GM23338 (cell line): ENCODE measurements around the gene CHCHD10. TPM values are rescaled to one million over a fixed set of nuclear protein-coding genes. Genes with fewer than 3 reads are reported as not detected.
"Not testable (repeated sequence)": the region's sequence is repeated elsewhere in the genome, so short reads cannot be mapped to it uniquely, and the experiment has no call there.

Experiments
- ATAC-seq: fragments of 200-7000 bp; cut with Tn5 transposase; 3 replicates; pipeline ENCODE4 v1.9.1; 2020
- DNase-seq: peaks from one replicate; pipeline ENCODE4 v3.0.0-alpha.2; 2015; ENCODE audit warnings: low spot score
- H2AFZ ChIP-seq: fragments of 200-600 bp; sonication (generic); 2 replicates; pipeline ENCODE4 v1.8.0; 2016; ENCODE audit warnings: antibody characterized with exemption, mild to moderate bottlenecking, moderate library complexity
- H3F3A ChIP-seq: fragments of 200-600 bp; sonication (generic); replicated peaks from 2 replicates; pipeline ENCODE4 v1.8.0; 2017; ENCODE audit warnings: antibody characterized with exemption, mixed run types, low read depth
- H3K27ac ChIP-seq: fragments of 200-600 bp; sonication (generic); 2 replicates; pipeline ENCODE4 v1.6.1; 2016; ENCODE audit warnings: low read depth
- H3K27me3 ChIP-seq: fragments of 200-600 bp; sonication (generic); 2 replicates; pipeline ENCODE4 v1.8.0; 2016; ENCODE audit warnings: mild to moderate bottlenecking, mixed run types, moderate library complexity; ENCODE audit not compliant: insufficient read depth
- H3K36me3 ChIP-seq: fragments of 200-600 bp; sonication (generic); 2 replicates; pipeline ENCODE4 v1.8.0; 2016; ENCODE audit warnings: mild to moderate bottlenecking; ENCODE audit not compliant: insufficient read depth
- H3K4me1 ChIP-seq: fragments of 200-600 bp; sonication (generic); 2 replicates; pipeline ENCODE4 v1.8.0; 2016; ENCODE audit warnings: mild to moderate bottlenecking, moderate library complexity; ENCODE audit not compliant: insufficient read depth
- H3K4me2 ChIP-seq: fragments of 200-600 bp; sonication (generic); 2 replicates; pipeline ENCODE4 v1.7.1; 2017; ENCODE audit warnings: mixed run types
- H3K4me3 ChIP-seq: fragments of 200-600 bp; sonication (generic); 2 replicates; pipeline ENCODE4 v1.6.1; 2016; ENCODE audit warnings: mixed run types
- H3K79me2 ChIP-seq: fragments of 200-600 bp; sonication (generic); replicated peaks from 2 replicates; pipeline ENCODE4 v1.8.0; 2017; ENCODE audit warnings: mild to moderate bottlenecking; ENCODE audit not compliant: insufficient read depth
- H3K9me2 ChIP-seq: fragments of 200-600 bp; sonication (generic); 2 replicates; pipeline ENCODE4 v1.8.0; 2017; ENCODE audit not compliant: insufficient read depth
- H4K20me1 ChIP-seq: fragments of 200-600 bp; sonication (generic); replicated peaks from 2 replicates; pipeline ENCODE4 v1.8.0; 2017; ENCODE audit warnings: mild to moderate bottlenecking; ENCODE audit not compliant: insufficient read depth
- H3K27ac Mint-ChIP-seq: 2 replicates; pipeline ENCODE4 v1.8.0; 2020; ENCODE audit warnings: inconsistent platforms, mild to moderate bottlenecking, moderate library complexity, mixed read lengths
- H3K27me3 Mint-ChIP-seq: 3 replicates; pipeline ENCODE4 v1.8.0; 2022; ENCODE audit warnings: low read depth, mild to moderate bottlenecking, moderate library complexity, mixed read lengths, inconsistent platforms; ENCODE audit not compliant: insufficient read depth, poor library complexity
- H3K36me3 Mint-ChIP-seq: 3 replicates; pipeline ENCODE4 v1.8.0; 2021; ENCODE audit warnings: low read depth, mild to moderate bottlenecking, inconsistent platforms, moderate library complexity, mixed read lengths
- H3K4me1 Mint-ChIP-seq: 3 replicates; pipeline ENCODE4 v1.8.0; 2020; ENCODE audit warnings: mild to moderate bottlenecking, inconsistent platforms, mixed read lengths
- H3K4me3 Mint-ChIP-seq: 3 replicates; pipeline ENCODE4 v1.8.0; 2021; ENCODE audit warnings: moderate library complexity, mild to moderate bottlenecking, inconsistent platforms, mixed read lengths
- H3K9me3 Mint-ChIP-seq: 3 replicates; pipeline ENCODE4 v1.8.0; 2020; ENCODE audit warnings: moderate library complexity, mild to moderate bottlenecking, inconsistent platforms, mixed read lengths
- CREB1 ChIP-seq: fragments of 250-450 bp; sonication (Bioruptor Pico); IDR thresholded peaks from 2 replicates; pipeline ENCODE4 v1.5.0; 2020; ENCODE audit warnings: low read depth, mild to moderate bottlenecking, moderate library complexity
- EZH2 ChIP-seq: fragments of 200-600 bp; sonication (generic); IDR thresholded peaks from one replicate; pipeline ENCODE4 v1.8.0; 2017; ENCODE audit warnings: antibody characterized with exemption, mild to moderate bottlenecking, low read depth; ENCODE audit not compliant: unreplicated experiment
- JUNB ChIP-seq: IDR thresholded peaks from one replicate; pipeline ENCODE4 v1.6.1; 2016; ENCODE audit warnings: antibody characterized with exemption; ENCODE audit not compliant: unreplicated experiment
- NANOG ChIP-seq: IDR thresholded peaks from 2 replicates; pipeline ENCODE4 v1.6.1; 2016; ENCODE audit warnings: antibody characterized with exemption, borderline replicate concordance
- POLR2AphosphoS5 ChIP-seq: IDR thresholded peaks from 2 replicates; pipeline ENCODE4 v1.6.1; 2016; ENCODE audit warnings: antibody characterized with exemption, low read depth
- STAT1 ChIP-seq: IDR thresholded peaks from one replicate; pipeline ENCODE4 v1.6.1; 2016; ENCODE audit warnings: antibody characterized with exemption; ENCODE audit not compliant: unreplicated experiment
- ZNF114 ChIP-seq: fragments of 250-450 bp; sonication (Bioruptor Pico); IDR thresholded peaks from 2 replicates; pipeline ENCODE4 v1.5.0; 2020; ENCODE audit warnings: mild to moderate bottlenecking, moderate library complexity
- ZNF331 ChIP-seq: fragments of 250-450 bp; sonication (Bioruptor Pico); IDR thresholded peaks from 2 replicates; pipeline ENCODE4 v1.5.0; 2020; ENCODE audit warnings: low read depth, mild to moderate bottlenecking, moderate library complexity
- polyA plus RNA-seq: library from polyadenylated mRNA; unstranded; fragments of >200 nt; fragmentation: Nextera tagmentation; extraction: Ambion mirVana; gene quantifications from 2 replicates; pipeline ENCODE4 v1.2.1, GENCODE V29; 2016
- total RNA-seq: library from RNA; depleted of rRNA; stranded (reverse); fragments of >200 nt; shearing (Covaris generic); gene quantifications from 2 replicates; pipeline ENCODE4 v1.2.3, GENCODE V29; 2014
- TF ChIP-seq, protein P1 (sequence below): fragments of 250-450 bp; sonication (Bioruptor Pico); IDR thresholded peaks from 2 replicates; pipeline ENCODE4 v1.5.0; 2020; ENCODE audit warnings: mild to moderate bottlenecking, moderate library complexity
- TF ChIP-seq, protein P2 (sequence below), 2 experiments: fragments of 200-600 bp in 1 of 2; sonication (generic) in 1 of 2; conservative IDR thresholded peaks; 2 replicates each; pipeline versions ENCODE4 v1.5.1 to v1.6.1; 2016 to 2017; ENCODE audit warnings: antibody characterized with exemption in 2 of 2, low read depth in 2 of 2, mild to moderate bottlenecking in 2 of 2, moderate library complexity in 1 of 2
- TF ChIP-seq, protein P3 (sequence below): IDR thresholded peaks from one replicate; pipeline ENCODE4 v1.6.1; 2018; ENCODE audit warnings: antibody characterized with exemption; ENCODE audit not compliant: unreplicated experiment

The CHCHD10 gene
- total and polyA plus RNA-seq, 2 experiments from 2014 or later = 11.4 to 101 TPM

DNA sequence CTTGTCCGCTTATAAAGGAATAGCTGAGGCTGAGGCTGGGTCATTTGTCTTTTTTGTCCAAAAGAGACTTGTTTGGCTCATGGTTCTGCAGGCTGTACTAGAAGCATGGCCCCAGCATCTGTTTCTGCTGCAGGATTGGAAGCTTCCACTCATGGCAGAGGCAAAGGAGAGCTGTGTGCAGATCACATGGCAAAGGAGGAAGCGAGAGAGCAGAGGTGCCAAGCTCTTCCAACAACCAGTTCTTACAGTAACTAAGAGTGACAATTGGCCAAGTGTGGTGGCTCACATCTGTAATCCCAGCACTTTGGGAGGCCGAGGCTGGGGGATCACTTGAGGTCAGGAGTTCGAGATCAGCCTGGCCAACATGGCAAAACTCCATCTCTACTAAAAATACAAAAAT, 39.7 kb downstream of the CHCHD10 start:
- H3K4me1 ChIP-seq, H3K4me3 Mint-ChIP-seq, H3K9me3 Mint-ChIP-seq, H3K27me3 Mint-ChIP-seq, H3K4me1 Mint-ChIP-seq, H3K27ac ChIP-seq, H3K4me3 ChIP-seq, H3K36me3 ChIP-seq, ATAC-seq, DNase-seq, H2AFZ ChIP-seq, H3F3A ChIP-seq, H3K79me2 ChIP-seq, H3K27ac Mint-ChIP-seq, H4K20me1 ChIP-seq, H3K4me2 ChIP-seq, H3K36me3 Mint-ChIP-seq, H3K27me3 ChIP-seq, H3K9me2 ChIP-seq: not testable (repeated sequence)

DNA sequence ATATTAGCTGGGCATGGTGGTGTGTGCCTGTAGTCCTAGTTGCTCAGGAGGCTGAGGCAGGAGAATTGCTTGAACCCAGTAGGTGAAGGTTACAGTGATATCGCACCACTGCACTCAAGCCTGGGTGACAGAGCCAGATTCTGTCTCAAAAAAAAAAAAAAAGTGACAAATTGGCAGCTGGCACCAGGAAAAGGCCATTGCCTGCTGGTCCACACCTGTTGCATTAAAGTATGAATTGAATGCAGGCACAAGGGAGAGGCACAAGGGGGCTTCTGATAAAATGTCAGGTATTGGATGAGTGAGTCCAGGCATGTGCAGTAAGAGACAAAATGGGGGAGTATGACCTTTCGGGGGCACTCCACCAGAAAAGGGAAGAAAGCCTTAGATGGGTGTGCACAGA, 45.0 kb downstream of the CHCHD10 start:
- no peak overlapping the region for H3K27ac Mint-ChIP-seq
- Histone ChIP-seq H3F3A (0 out of 2 replicates have a peak, but pooled peaks cover 2% of the 10 kb centered on the region), H3K4me2 (no peak overlapping the region), H3K4me3 (no peak overlapping the region), H3K9me2 (no peaks in the 10 kb centered on the region), H4K20me1 (no peaks in the 10 kb centered on the region), H3K27me3 (no peaks in the 10 kb centered on the region), H2AFZ (no peak overlapping the region), H3K36me3 (no peaks in the 10 kb centered on the region), H3K27ac (no peak overlapping the region), H3K4me1 (no peaks in the 10 kb centered on the region), H3K79me2 (no peaks in the 10 kb centered on the region)
- no peak overlapping the region for H3K4me3 Mint-ChIP-seq
- no peaks in the 10 kb centered on the region for H3K9me3 Mint-ChIP-seq
- no peaks in the 10 kb centered on the region for H3K4me1 Mint-ChIP-seq
- DNase-seq (no peak), ATAC-seq (no peak)
- peaks cover 9% of the 10 kb centered on the region for H3K27me3 Mint-ChIP-seq
- no peaks in the 10 kb centered on the region for H3K36me3 Mint-ChIP-seq
- TF ChIP-seq, protein P1, sequence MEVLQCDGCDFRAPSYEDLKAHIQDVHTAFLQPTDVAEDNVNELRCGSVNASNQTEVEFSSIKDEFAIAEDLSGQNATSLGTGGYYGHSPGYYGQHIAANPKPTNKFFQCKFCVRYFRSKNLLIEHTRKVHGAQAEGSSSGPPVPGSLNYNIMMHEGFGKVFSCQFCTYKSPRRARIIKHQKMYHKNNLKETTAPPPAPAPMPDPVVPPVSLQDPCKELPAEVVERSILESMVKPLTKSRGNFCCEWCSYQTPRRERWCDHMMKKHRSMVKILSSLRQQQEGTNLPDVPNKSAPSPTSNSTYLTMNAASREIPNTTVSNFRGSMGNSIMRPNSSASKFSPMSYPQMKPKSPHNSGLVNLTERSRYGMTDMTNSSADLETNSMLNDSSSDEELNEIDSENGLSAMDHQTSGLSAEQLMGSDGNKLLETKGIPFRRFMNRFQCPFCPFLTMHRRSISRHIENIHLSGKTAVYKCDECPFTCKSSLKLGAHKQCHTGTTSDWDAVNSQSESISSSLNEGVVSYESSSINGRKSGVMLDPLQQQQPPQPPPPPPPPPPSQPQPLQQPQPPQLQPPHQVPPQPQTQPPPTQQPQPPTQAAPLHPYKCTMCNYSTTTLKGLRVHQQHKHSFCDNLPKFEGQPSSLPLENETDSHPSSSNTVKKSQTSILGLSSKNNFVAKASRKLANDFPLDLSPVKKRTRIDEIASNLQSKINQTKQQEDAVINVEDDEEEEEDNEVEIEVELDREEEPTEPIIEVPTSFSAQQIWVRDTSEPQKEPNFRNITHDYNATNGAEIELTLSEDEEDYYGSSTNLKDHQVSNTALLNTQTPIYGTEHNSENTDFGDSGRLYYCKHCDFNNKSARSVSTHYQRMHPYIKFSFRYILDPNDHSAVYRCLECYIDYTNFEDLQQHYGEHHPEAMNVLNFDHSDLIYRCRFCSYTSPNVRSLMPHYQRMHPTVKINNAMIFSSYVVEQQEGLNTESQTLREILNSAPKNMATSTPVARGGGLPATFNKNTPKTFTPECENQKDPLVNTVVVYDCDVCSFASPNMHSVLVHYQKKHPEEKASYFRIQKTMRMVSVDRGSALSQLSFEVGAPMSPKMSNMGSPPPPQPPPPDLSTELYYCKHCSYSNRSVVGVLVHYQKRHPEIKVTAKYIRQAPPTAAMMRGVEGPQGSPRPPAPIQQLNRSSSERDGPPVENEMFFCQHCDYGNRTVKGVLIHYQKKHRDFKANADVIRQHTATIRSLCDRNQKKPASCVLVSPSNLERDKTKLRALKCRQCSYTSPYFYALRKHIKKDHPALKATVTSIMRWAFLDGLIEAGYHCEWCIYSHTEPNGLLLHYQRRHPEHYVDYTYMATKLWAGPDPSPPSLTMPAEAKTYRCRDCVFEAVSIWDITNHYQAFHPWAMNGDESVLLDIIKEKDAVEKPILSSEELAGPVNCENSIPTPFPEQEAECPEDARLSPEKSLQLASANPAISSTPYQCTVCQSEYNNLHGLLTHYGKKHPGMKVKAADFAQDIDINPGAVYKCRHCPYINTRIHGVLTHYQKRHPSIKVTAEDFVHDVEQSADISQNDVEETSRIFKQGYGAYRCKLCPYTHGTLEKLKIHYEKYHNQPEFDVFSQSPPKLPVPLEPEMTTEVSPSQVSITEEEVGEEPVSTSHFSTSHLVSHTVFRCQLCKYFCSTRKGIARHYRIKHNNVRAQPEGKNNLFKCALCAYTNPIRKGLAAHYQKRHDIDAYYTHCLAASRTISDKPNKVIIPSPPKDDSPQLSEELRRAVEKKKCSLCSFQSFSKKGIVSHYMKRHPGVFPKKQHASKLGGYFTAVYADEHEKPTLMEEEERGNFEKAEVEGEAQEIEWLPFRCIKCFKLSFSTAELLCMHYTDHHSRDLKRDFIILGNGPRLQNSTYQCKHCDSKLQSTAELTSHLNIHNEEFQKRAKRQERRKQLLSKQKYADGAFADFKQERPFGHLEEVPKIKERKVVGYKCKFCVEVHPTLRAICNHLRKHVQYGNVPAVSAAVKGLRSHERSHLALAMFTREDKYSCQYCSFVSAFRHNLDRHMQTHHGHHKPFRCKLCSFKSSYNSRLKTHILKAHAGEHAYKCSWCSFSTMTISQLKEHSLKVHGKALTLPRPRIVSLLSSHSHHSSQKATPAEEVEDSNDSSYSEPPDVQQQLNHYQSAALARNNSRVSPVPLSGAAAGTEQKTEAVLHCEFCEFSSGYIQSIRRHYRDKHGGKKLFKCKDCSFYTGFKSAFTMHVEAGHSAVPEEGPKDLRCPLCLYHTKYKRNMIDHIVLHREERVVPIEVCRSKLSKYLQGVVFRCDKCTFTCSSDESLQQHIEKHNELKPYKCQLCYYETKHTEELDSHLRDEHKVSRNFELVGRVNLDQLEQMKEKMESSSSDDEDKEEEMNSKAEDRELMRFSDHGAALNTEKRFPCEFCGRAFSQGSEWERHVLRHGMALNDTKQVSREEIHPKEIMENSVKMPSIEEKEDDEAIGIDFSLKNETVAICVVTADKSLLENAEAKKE (CRISPR knock-in tag) = no peak
- TF ChIP-seq ZNF331 (CRISPR knock-in tag) = no peak
- TF ChIP-seq, protein P2, sequence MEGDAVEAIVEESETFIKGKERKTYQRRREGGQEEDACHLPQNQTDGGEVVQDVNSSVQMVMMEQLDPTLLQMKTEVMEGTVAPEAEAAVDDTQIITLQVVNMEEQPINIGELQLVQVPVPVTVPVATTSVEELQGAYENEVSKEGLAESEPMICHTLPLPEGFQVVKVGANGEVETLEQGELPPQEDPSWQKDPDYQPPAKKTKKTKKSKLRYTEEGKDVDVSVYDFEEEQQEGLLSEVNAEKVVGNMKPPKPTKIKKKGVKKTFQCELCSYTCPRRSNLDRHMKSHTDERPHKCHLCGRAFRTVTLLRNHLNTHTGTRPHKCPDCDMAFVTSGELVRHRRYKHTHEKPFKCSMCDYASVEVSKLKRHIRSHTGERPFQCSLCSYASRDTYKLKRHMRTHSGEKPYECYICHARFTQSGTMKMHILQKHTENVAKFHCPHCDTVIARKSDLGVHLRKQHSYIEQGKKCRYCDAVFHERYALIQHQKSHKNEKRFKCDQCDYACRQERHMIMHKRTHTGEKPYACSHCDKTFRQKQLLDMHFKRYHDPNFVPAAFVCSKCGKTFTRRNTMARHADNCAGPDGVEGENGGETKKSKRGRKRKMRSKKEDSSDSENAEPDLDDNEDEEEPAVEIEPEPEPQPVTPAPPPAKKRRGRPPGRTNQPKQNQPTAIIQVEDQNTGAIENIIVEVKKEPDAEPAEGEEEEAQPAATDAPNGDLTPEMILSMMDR (conservative IDR thresholded peaks at IDR 0.05; ENCODE audit: low read depth in 2 of 2) = no peak
- no peak for TF ChIP-seq CREB1 (CRISPR knock-in tag)
- TF ChIP-seq, protein P3, sequence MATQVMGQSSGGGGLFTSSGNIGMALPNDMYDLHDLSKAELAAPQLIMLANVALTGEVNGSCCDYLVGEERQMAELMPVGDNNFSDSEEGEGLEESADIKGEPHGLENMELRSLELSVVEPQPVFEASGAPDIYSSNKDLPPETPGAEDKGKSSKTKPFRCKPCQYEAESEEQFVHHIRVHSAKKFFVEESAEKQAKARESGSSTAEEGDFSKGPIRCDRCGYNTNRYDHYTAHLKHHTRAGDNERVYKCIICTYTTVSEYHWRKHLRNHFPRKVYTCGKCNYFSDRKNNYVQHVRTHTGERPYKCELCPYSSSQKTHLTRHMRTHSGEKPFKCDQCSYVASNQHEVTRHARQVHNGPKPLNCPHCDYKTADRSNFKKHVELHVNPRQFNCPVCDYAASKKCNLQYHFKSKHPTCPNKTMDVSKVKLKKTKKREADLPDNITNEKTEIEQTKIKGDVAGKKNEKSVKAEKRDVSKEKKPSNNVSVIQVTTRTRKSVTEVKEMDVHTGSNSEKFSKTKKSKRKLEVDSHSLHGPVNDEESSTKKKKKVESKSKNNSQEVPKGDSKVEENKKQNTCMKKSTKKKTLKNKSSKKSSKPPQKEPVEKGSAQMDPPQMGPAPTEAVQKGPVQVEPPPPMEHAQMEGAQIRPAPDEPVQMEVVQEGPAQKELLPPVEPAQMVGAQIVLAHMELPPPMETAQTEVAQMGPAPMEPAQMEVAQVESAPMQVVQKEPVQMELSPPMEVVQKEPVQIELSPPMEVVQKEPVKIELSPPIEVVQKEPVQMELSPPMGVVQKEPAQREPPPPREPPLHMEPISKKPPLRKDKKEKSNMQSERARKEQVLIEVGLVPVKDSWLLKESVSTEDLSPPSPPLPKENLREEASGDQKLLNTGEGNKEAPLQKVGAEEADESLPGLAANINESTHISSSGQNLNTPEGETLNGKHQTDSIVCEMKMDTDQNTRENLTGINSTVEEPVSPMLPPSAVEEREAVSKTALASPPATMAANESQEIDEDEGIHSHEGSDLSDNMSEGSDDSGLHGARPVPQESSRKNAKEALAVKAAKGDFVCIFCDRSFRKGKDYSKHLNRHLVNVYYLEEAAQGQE = no peak
- no peak for TF ChIP-seq EZH2
- no peak for TF ChIP-seq POLR2AphosphoS5
- no peak for TF ChIP-seq STAT1
- TF ChIP-seq JUNB = no peak
- TF ChIP-seq NANOG = no peak
- no peak for TF ChIP-seq ZNF114 (CRISPR knock-in tag)
